DND-41 (cell line): Measurements from ENCODE around the gene AKT1S1.

ENCODE experiments used
- ATAC-seq: fragments of 200-7000 bp; cut with Tn5 transposase; 3 replicates; pipeline ENCODE4 v1.9.1; 2021; ENCODE audit warnings: low read depth; ENCODE audit not compliant: insufficient read depth
- DNase-seq: peaks from one replicate; pipeline ENCODE4 v3.0.0-alpha.2; 2020
- H2AFZ ChIP-seq: 2 replicates; pipeline ENCODE4 v1.6.0; 2012; ENCODE audit warnings: low read depth, low read length
- H3K27ac ChIP-seq: 2 replicates; pipeline ENCODE4 v1.5.1; 2012; ENCODE audit warnings: low read length, inconsistent platforms
- H3K27me3 ChIP-seq: fragments of 200-600 bp; sonication (generic); 2 replicates; pipeline ENCODE4 v1.6.0; 2012; ENCODE audit warnings: low read length, mild to moderate bottlenecking, inconsistent platforms; ENCODE audit not compliant: insufficient read depth, poor library complexity
- H3K36me3 ChIP-seq: 2 replicates; pipeline ENCODE4 v1.5.1; 2012; ENCODE audit warnings: low read length, inconsistent platforms; ENCODE audit not compliant: insufficient read depth
- H3K4me1 ChIP-seq: 2 replicates; pipeline ENCODE4 v1.5.1; 2012; ENCODE audit warnings: mild to moderate bottlenecking, low read length; ENCODE audit not compliant: insufficient read depth
- H3K4me2 ChIP-seq: 2 replicates; pipeline ENCODE4 v1.6.0; 2012; ENCODE audit warnings: mild to moderate bottlenecking, moderate library complexity, low read length, inconsistent platforms; ENCODE audit not compliant: insufficient read depth
- H3K4me3 ChIP-seq, 2 experiments: fragments of 200-600 bp in 1 of 2; shearing (Covaris generic) in 1 of 2; 2 replicates each; pipeline ENCODE4 v1.5.1; 2012 to 2016; ENCODE audit warnings: inconsistent platforms in 2 of 2, low read length in 2 of 2, mild to moderate bottlenecking in 2 of 2, low read depth in 1 of 2, moderate library complexity in 1 of 2
- H3K79me2 ChIP-seq: 2 replicates; pipeline ENCODE4 v1.6.0; 2012; ENCODE audit warnings: low read length, inconsistent platforms; ENCODE audit not compliant: insufficient read depth
- H3K9ac ChIP-seq: 2 replicates; pipeline ENCODE4 v1.6.0; 2012; ENCODE audit warnings: low read depth, mild to moderate bottlenecking, inconsistent platforms, low read length, moderate library complexity
- H3K9me3 ChIP-seq: 2 replicates; pipeline ENCODE4 v1.5.1; 2012; ENCODE audit warnings: low read length, moderate library complexity, mild to moderate bottlenecking, inconsistent platforms; ENCODE audit not compliant: insufficient read depth, severe bottlenecking
- H4K20me1 ChIP-seq: 2 replicates; pipeline ENCODE4 v1.6.0; 2012; ENCODE audit warnings: low read length; ENCODE audit not compliant: insufficient read depth
- EZH2 ChIP-seq: IDR thresholded peaks from 3 replicates; pipeline ENCODE4 v1.6.1; 2012; ENCODE audit warnings: borderline replicate concordance, low read depth, mild to moderate bottlenecking, moderate library complexity, low read length, inconsistent platforms; ENCODE audit not compliant: severe bottlenecking
- TF ChIP-seq, protein P1 (sequence below): IDR thresholded peaks from 2 replicates; pipeline ENCODE4 v1.5.1; 2012; ENCODE audit warnings: borderline replicate concordance, low read length, moderate library complexity, mild to moderate bottlenecking; ENCODE audit not compliant: poor library complexity, severe bottlenecking; ENCODE audit errors: extremely low read depth

Gene AKT1S1

GRCh38 chr19:49836176-49837008 is 40.8 kb downstream of the AKT1S1 start:
- ATAC-seq = no peak
- H4K20me1 ChIP-seq = no peaks in the 10 kb centered on the region; the same call in 1 of the 2 replicates

DNA sequence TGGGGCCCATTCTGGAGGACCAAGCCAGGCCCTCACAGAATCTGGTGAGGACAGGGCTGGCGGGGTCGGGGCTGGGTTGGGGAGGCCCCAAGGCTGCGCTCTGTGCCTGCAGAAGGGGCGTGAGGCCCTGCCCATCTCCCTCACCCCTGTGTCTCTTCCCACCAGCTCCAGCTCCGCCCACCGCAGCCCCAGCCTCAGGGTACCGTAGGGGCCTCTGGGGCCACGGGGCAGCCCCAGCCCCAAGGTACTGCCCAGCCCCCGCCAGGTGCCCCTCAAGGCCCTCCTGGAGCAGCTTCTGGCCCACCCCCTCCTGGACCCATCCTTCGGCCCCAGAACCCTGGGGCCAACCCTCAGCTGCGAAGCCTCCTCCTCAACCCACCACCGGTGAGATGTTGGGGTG is 41.6 kb downstream of the AKT1S1 start:
- Histone ChIP-seq H4K20me1 (peaks cover 5% of the 10 kb centered on the region; the same call in 1 of the 2 replicates), H3K4me2 (no peak overlapping the region), H3K9me3 (no peaks in the 10 kb centered on the region), H3K79me2 (no peaks in the 10 kb centered on the region), H3K4me1 (peaks cover 3% of the 10 kb centered on the region; the same call in 1 of the 2 replicates), H3K9ac (no peak overlapping the region), H2AFZ (no peak overlapping the region), H3K4me3 (no peak overlapping the region), H3K36me3 (peaks cover 93% of the 10 kb centered on the region), H3K27me3 (no peaks in the 10 kb centered on the region), H3K27ac (no peak overlapping the region)
- DNase-seq = no peak
- TF ChIP-seq, protein P1, sequence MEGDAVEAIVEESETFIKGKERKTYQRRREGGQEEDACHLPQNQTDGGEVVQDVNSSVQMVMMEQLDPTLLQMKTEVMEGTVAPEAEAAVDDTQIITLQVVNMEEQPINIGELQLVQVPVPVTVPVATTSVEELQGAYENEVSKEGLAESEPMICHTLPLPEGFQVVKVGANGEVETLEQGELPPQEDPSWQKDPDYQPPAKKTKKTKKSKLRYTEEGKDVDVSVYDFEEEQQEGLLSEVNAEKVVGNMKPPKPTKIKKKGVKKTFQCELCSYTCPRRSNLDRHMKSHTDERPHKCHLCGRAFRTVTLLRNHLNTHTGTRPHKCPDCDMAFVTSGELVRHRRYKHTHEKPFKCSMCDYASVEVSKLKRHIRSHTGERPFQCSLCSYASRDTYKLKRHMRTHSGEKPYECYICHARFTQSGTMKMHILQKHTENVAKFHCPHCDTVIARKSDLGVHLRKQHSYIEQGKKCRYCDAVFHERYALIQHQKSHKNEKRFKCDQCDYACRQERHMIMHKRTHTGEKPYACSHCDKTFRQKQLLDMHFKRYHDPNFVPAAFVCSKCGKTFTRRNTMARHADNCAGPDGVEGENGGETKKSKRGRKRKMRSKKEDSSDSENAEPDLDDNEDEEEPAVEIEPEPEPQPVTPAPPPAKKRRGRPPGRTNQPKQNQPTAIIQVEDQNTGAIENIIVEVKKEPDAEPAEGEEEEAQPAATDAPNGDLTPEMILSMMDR = no peak
- no peak for TF ChIP-seq EZH2
- no peak for ATAC-seq

More at GRCh38 chr19:49836176-49837008, 40.8 kb downstream of the AKT1S1 start:
- no peak overlapping the region for H3K4me2 ChIP-seq
- H3K4me1 ChIP-seq = peaks cover 3% of the 10 kb centered on the region; the same call in 1 of the 2 replicates
- no peak for DNase-seq
- no peak overlapping the region for H3K4me3 ChIP-seq
- no peak for TF ChIP-seq EZH2
- TF ChIP-seq, protein P1 = no peak
- no peak overlapping the region for H2AFZ ChIP-seq
- H3K36me3 ChIP-seq = peaks cover 88% of the 10 kb centered on the region
- no peak overlapping the region for H3K9ac ChIP-seq
- H3K27me3 ChIP-seq = no peaks in the 10 kb centered on the region
- H3K79me2 ChIP-seq = no peaks in the 10 kb centered on the region
- no peak overlapping the region for H3K27ac ChIP-seq
- H3K9me3 ChIP-seq = no peaks in the 10 kb centered on the region

DNA sequence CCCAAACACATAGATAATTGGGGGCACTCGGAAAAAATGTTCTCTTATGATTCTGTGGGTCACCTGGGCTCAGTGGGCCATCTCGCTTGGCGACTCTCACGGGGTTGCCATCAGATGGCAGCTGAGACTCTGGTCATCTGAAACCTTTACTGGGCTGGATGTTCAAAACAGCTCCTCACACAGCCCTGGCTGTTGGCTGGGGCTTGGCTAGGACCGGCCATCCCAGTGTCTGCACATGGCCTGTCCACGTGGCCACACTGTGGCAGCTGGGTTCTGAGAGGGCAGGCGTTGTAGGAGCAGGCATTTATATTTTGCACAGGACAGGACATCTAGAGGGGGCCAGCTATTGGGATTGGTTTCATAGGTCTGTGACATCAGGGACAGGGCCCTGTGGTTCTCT is 43.6 kb downstream of the AKT1S1 start:
- H2AFZ ChIP-seq = no peak overlapping the region
- H3K4me1 ChIP-seq = peaks cover 3% of the 10 kb centered on the region; the same call in 1 of the 2 replicates
- no peak overlapping the region for H3K4me2 ChIP-seq
- TF ChIP-seq, protein P1 = no peak
- TF ChIP-seq EZH2 = no peak
- DNase-seq (no peak), ATAC-seq (no peak)
- H3K36me3 ChIP-seq = peaks cover 93% of the 10 kb centered on the region
- H3K27me3 ChIP-seq = no peaks in the 10 kb centered on the region
- no peak overlapping the region for H3K27ac ChIP-seq
- H3K9ac ChIP-seq = no peak overlapping the region
- H3K4me3 ChIP-seq = no peak overlapping the region
- H3K79me2 ChIP-seq = no peaks in the 10 kb centered on the region
- no peaks in the 10 kb centered on the region for H3K9me3 ChIP-seq
- H4K20me1 ChIP-seq = peaks cover 5% of the 10 kb centered on the region; the same call in 1 of the 2 replicates
